SK-N-SH (cell line): ENCODE data around the gene AR. TPM values are rescaled to one million over a fixed set of nuclear protein-coding genes. Genes with fewer than 3 reads are reported as not detected.

Source experiments
- CTCF ChIA-PET: fragments of 300-600, 350-600 bp; formaldehyde crosslinking; extraction: SDS; loops from one replicate; lab custom pipeline; 2021; lab: Yijun Ruan, JAX
- POLR2A ChIA-PET: fragments of 350-600 bp; sonication (Branson Sonifier 250); formaldehyde crosslinking; extraction: SDS; loops from one replicate; lab custom pipeline; 2020; ENCODE audit warnings: antibody characterized with exemption, inconsistent platforms; lab: Yijun Ruan, JAX
- DNase-seq: peaks from one replicate; pipeline ENCODE4 v3.0.0; 2012
- H2AFZ ChIP-seq: fragments of 200-600 bp; sonication (generic); 2 replicates; pipeline ENCODE4 v1.8.1; 2016; ENCODE audit warnings: antibody characterized with exemption, mild to moderate bottlenecking, low read depth
- H3F3A ChIP-seq: fragments of 200-600 bp; sonication (generic); replicated peaks from 2 replicates; pipeline ENCODE3; 2016; ENCODE audit warnings: antibody characterized with exemption, mild to moderate bottlenecking; ENCODE audit not compliant: insufficient read depth
- H3K27ac ChIP-seq, 2 experiments: fragments of 200-500 bp in 1 of 2; fragments of 200-600 bp in 1 of 2; sonication (Bioruptor generic) in 1 of 2; sonication (generic), shearing (Covaris generic) in 1 of 2; 2 replicates each; pipeline versions ENCODE4 v1.5.1 to v1.6.1; 2014 to 2016; ENCODE audit warnings: low read depth in 2 of 2, inconsistent platforms in 1 of 2, low read length in 1 of 2, mild to moderate bottlenecking in 1 of 2, mixed read lengths in 1 of 2
- H3K27me3 ChIP-seq: fragments of 200-600 bp; sonication (generic), shearing (Covaris generic); 2 replicates; pipeline ENCODE4 v1.6.1; 2016; ENCODE audit warnings: mixed run types; ENCODE audit not compliant: insufficient read depth
- H3K36me3 ChIP-seq, 2 experiments: fragments of 200-500 bp in 1 of 2; fragments of 200-600 bp in 1 of 2; sonication (Bioruptor generic) in 1 of 2; sonication (generic) in 1 of 2; replicated peaks in 1 of 2; 2 replicates each; pipeline versions ENCODE3 to v1.5.1; 2014 to 2016; ENCODE audit warnings: low read length in 1 of 2, mild to moderate bottlenecking in 1 of 2; ENCODE audit not compliant: insufficient read depth in 2 of 2, control insufficient read depth in 1 of 2
- H3K4me1 ChIP-seq, 2 experiments: fragments of 200-500 bp in 1 of 2; fragments of 200-600 bp in 1 of 2; sonication (Bioruptor generic) in 1 of 2; sonication (generic), shearing (Covaris generic) in 1 of 2; 2 replicates each; pipeline versions ENCODE4 v1.5.1 to v1.6.1; 2014 to 2016; ENCODE audit warnings: low read depth in 1 of 2, low read length in 1 of 2, mixed run types in 1 of 2; ENCODE audit not compliant: insufficient read depth in 2 of 2, control insufficient read depth in 1 of 2
- H3K4me2 ChIP-seq: fragments of 200-600 bp; sonication (generic), shearing (Covaris generic); 2 replicates; pipeline ENCODE4 v1.6.1; 2017; ENCODE audit warnings: mixed run types
- H3K4me3 ChIP-seq, 2 experiments: fragments of 200-500 bp in 1 of 2; fragments of 200-600 bp in 1 of 2; sonication (Bioruptor generic) in 1 of 2; sonication (generic), shearing (Covaris generic) in 1 of 2; 2 replicates each; pipeline versions ENCODE4 v1.5.1 to v1.8.1; 2014 to 2016; ENCODE audit warnings: low read depth in 2 of 2, inconsistent platforms in 1 of 2, low read length in 1 of 2, mild to moderate bottlenecking in 1 of 2, mixed read lengths in 1 of 2, moderate library complexity in 1 of 2
- H3K79me2 ChIP-seq: fragments of 200-600 bp; sonication (generic); 2 replicates; pipeline ENCODE4 v1.8.1; 2017; ENCODE audit warnings: mild to moderate bottlenecking; ENCODE audit not compliant: insufficient read depth
- H3K9ac ChIP-seq: fragments of 200-600 bp; sonication (generic); 2 replicates; pipeline ENCODE4 v1.6.1; 2017; ENCODE audit warnings: mixed run types
- H3K9me2 ChIP-seq: fragments of 200-600 bp; sonication (generic); 2 replicates; pipeline ENCODE4 v1.6.1; 2017; ENCODE audit warnings: mixed run types
- H3K9me3 ChIP-seq: fragments of 200-600 bp; sonication (generic); 2 replicates; pipeline ENCODE4 v1.6.1; 2017; ENCODE audit warnings: mixed run types, mild to moderate bottlenecking, moderate library complexity
- H4K20me1 ChIP-seq: fragments of 200-600 bp; sonication (generic); 2 replicates; pipeline ENCODE4 v1.6.1; 2017; ENCODE audit warnings: mild to moderate bottlenecking, mixed run types; ENCODE audit not compliant: insufficient read depth
- CHD2 ChIP-seq: fragments of 150-350 bp; IDR thresholded peaks from 2 replicates; pipeline ENCODE4 v1.6.1; 2018; ENCODE audit warnings: low read length; ENCODE audit not compliant: partially characterized antibody
- CTCF ChIP-seq: fragments of 200-600 bp; sonication (generic); IDR thresholded peaks from 2 replicates; pipeline ENCODE4 v1.6.1; 2017; ENCODE audit warnings: antibody characterized with exemption, mild to moderate bottlenecking, moderate library complexity
- ELF1 ChIP-seq: IDR thresholded peaks from 2 replicates; pipeline ENCODE4 v1.4.0; 2012
- EZH2phosphoT487 ChIP-seq: fragments of 200-600 bp; sonication (generic); IDR thresholded peaks from 2 replicates; pipeline ENCODE4 v1.6.1; 2017; ENCODE audit warnings: low read depth, mixed run types, mild to moderate bottlenecking, antibody characterized with exemption, moderate library complexity, borderline replicate concordance
- FOSL2 ChIP-seq: IDR thresholded peaks from 2 replicates; pipeline ENCODE4 v1.4.0; 2012; ENCODE audit warnings: low read depth, mild to moderate bottlenecking, moderate library complexity, borderline replicate concordance
- FOXM1 ChIP-seq: IDR thresholded peaks from 2 replicates; pipeline ENCODE4 v1.4.0; 2012; ENCODE audit warnings: low read depth, mild to moderate bottlenecking
- GATA2 ChIP-seq: sonication (generic); formaldehyde crosslinking; IDR thresholded peaks from 2 replicates; pipeline ENCODE4 v1.5.0; 2020; ENCODE audit warnings: mild to moderate bottlenecking, missing genetic modification reagents
- IRF3 ChIP-seq: fragments of 150-350 bp; IDR thresholded peaks from 2 replicates; pipeline ENCODE4 v1.6.1; 2016; ENCODE audit warnings: mild to moderate bottlenecking, low read depth, low read length
- JUND ChIP-seq: IDR thresholded peaks from 2 replicates; pipeline ENCODE4 v1.4.0; 2012
- MAX ChIP-seq: IDR thresholded peaks from 2 replicates; pipeline ENCODE4 v1.4.0; 2012; ENCODE audit warnings: low read depth
- MEF2A ChIP-seq: IDR thresholded peaks from 2 replicates; pipeline ENCODE4 v1.4.0; 2012; ENCODE audit warnings: low read depth, borderline replicate concordance
- NRF1 ChIP-seq: IDR thresholded peaks from 2 replicates; pipeline ENCODE4 v1.6.1; 2012; ENCODE audit warnings: low read depth, mild to moderate bottlenecking, low read length
- PBX3 ChIP-seq: IDR thresholded peaks from 2 replicates; pipeline ENCODE4; 2012
- POLR2AphosphoS5 ChIP-seq: IDR thresholded peaks from 2 replicates; pipeline ENCODE4 v1.6.1; 2012; ENCODE audit warnings: low read depth, low read length
- RFX5 ChIP-seq: IDR thresholded peaks from 2 replicates; pipeline ENCODE4 v1.6.1; 2012; ENCODE audit warnings: mild to moderate bottlenecking, improper control_type of control experiment, low read length
- SIN3A ChIP-seq: IDR thresholded peaks from 2 replicates; pipeline ENCODE4 v1.6.1; 2012; ENCODE audit warnings: low read depth, mild to moderate bottlenecking, low read length, moderate library complexity, borderline replicate concordance
- TEAD4 ChIP-seq: IDR thresholded peaks from 2 replicates; pipeline ENCODE4 v1.4.0; 2012; ENCODE audit warnings: mild to moderate bottlenecking, borderline replicate concordance; ENCODE audit not compliant: insufficient read depth
- USF1 ChIP-seq: IDR thresholded peaks from 2 replicates; pipeline ENCODE4 v1.4.0; 2012; ENCODE audit warnings: low read depth, borderline replicate concordance
- WGBS: methylation state at CpG from one replicate; pipeline ENCODE4 v1.1.6; 2017; ENCODE audit warnings: low lambda C conversion rate; 5-methylcytosine and 5-hydroxymethylcytosine counted together
- polyA plus RNA-seq, 3 experiments: library from polyadenylated mRNA; depleted of rRNA; stranded (reverse); fragments of >200 nt; gene quantifications; 2 replicates each; pipeline ENCODE4 v1.2.3, GENCODE V29; 2012
- TF ChIP-seq, protein P1 (sequence below): fragments of 150-350 bp; IDR thresholded peaks from 2 replicates; pipeline ENCODE4 v1.6.1; 2017; ENCODE audit warnings: antibody characterized with exemption, low read length, low read depth, borderline replicate concordance
- TF ChIP-seq, protein P2 (sequence below): IDR thresholded peaks from 2 replicates; pipeline ENCODE4 v1.4.0; 2012; ENCODE audit warnings: low read depth, borderline replicate concordance

Gene AR
- polyA plus RNA-seq, 1 of the 3 experiments (the other 2 are of a cell fraction): not detected

GRCh38 chrX:67725471-67725870 is 181.7 kb downstream of the AR start:
- no peak overlapping the region for H3K27ac ChIP-seq
- H3K36me3 ChIP-seq: no peaks in the 10 kb centered on the region
- H2AFZ ChIP-seq: no peak overlapping the region
- H3F3A ChIP-seq: no peaks in the 10 kb centered on the region
- WGBS: 0% methylated on average over 2 of the region's 2 CpGs
- TF ChIP-seq GATA2 (no peak), JUND (no peak), MEF2A (no peak), MAX (no peak), RFX5 (no peak), CHD2 (no peak), FOSL2 (no peak), POLR2AphosphoS5 (no peak), IRF3 (no peak), USF1 (no peak), PBX3 (no peak), SIN3A (no peak), CTCF (no peak), TEAD4 (no peak), NRF1 (no peak), FOXM1 (no peak), EZH2phosphoT487 (no peak), ELF1 (no peak)
- TF ChIP-seq, protein P1, sequence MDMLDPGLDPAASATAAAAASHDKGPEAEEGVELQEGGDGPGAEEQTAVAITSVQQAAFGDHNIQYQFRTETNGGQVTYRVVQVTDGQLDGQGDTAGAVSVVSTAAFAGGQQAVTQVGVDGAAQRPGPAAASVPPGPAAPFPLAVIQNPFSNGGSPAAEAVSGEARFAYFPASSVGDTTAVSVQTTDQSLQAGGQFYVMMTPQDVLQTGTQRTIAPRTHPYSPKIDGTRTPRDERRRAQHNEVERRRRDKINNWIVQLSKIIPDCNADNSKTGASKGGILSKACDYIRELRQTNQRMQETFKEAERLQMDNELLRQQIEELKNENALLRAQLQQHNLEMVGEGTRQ: no peak
- TF ChIP-seq, protein P2, sequence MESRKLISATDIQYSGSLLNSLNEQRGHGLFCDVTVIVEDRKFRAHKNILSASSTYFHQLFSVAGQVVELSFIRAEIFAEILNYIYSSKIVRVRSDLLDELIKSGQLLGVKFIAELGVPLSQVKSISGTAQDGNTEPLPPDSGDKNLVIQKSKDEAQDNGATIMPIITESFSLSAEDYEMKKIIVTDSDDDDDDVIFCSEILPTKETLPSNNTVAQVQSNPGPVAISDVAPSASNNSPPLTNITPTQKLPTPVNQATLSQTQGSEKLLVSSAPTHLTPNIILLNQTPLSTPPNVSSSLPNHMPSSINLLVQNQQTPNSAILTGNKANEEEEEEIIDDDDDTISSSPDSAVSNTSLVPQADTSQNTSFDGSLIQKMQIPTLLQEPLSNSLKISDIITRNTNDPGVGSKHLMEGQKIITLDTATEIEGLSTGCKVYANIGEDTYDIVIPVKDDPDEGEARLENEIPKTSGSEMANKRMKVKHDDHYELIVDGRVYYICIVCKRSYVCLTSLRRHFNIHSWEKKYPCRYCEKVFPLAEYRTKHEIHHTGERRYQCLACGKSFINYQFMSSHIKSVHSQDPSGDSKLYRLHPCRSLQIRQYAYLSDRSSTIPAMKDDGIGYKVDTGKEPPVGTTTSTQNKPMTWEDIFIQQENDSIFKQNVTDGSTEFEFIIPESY: no peak
- no peak overlapping the region for H3K4me2 ChIP-seq
- no peaks in the 10 kb centered on the region for H3K4me1 ChIP-seq
- ChIA-PET CTCF (no interaction called here), POLR2A (no interaction called here)
- DNase-seq: no peak
- H4K20me1 ChIP-seq: no peaks in the 10 kb centered on the region
- no peaks in the 10 kb centered on the region for H3K27me3 ChIP-seq
- no peaks in the 10 kb centered on the region for H3K9me3 ChIP-seq
- H3K9me2 ChIP-seq: no peaks in the 10 kb centered on the region
- no peak overlapping the region for H3K9ac ChIP-seq
- H3K4me3 ChIP-seq: no peak overlapping the region
- no peaks in the 10 kb centered on the region for H3K79me2 ChIP-seq
